Stimulated activated CD8-positive, alpha-beta memory T cell treated with anti-CD3 and anti-CD28 coated beads, Interleukin-15, amount 100 ng/mL, for 48 hours (primary cell): ENCODE measurements around the gene VPS37B.
"Not testable (repeated sequence)": the region's sequence is repeated elsewhere in the genome, so short reads cannot be mapped to it uniquely, and the experiment has no call there.

Experiments
- DNase-seq, 2 donors: peaks; one replicate each; pipeline ENCODE4 v3.0.0-alpha.2; 2020; ENCODE audit warnings: low read depth in 2 of 2

Gene VPS37B

GRCh38 chr12:122908915-122909314 lies 13.0 kb upstream of the VPS37B start:
- no peak for DNase-seq

- not testable (repeated sequence) for DNase-seq
Measured at GRCh38 chr12:122905258-122905657, 9.3 kb upstream of the VPS37B start.

GRCh38 chr12:122903693-122904034 lies 7.7 kb upstream of the VPS37B start:
- no peak for DNase-seq

GRCh38 chr12:122902854-122903692 lies 7.1 kb upstream of the VPS37B start:
- DNase-seq, result no peak

GRCh38 chr12:122899887-122900286 lies 4.0 kb upstream of the VPS37B start:
- DNase-seq, result no peak

- no peak for DNase-seq
Measured at GRCh38 chr12:122896662-122897061, 738 bp upstream of the VPS37B start.

- no peak for DNase-seq
Measured at GRCh38 chr12:122895320-122895703, 612 bp downstream of the VPS37B start.

GRCh38 chr12:122894193-122895121 lies 1.5 kb downstream of the VPS37B start:
- no peak for DNase-seq

- no peak for DNase-seq
Measured at GRCh38 chr12:122893208-122894153, 2.4 kb downstream of the VPS37B start.

- DNase-seq, result not testable (repeated sequence)
Measured at GRCh38 chr12:122892724-122893123, 3.2 kb downstream of the VPS37B start.

- no peak for DNase-seq
Measured at GRCh38 chr12:122891661-122892525, 4.0 kb downstream of the VPS37B start.

GRCh38 chr12:122889761-122890520 lies 6.0 kb downstream of the VPS37B start:
- DNase-seq, result no peak

- DNase-seq, result no peak
Measured at GRCh38 chr12:122888232-122888752, 7.6 kb downstream of the VPS37B start.

GRCh38 chr12:122887819-122888212 lies 8.1 kb downstream of the VPS37B start:
- no peak for DNase-seq

GRCh38 chr12:122886851-122887818 lies 8.8 kb downstream of the VPS37B start:
- peak; percentile 56 to 57 for DNase-seq

GRCh38 chr12:122886161-122886560 lies 9.8 kb downstream of the VPS37B start:
- no peak for DNase-seq

GRCh38 chr12:122884860-122885259 lies 11.1 kb downstream of the VPS37B start:
- no peak for DNase-seq

- DNase-seq, result no peak
Measured at GRCh38 chr12:122884091-122884826, 11.7 kb downstream of the VPS37B start.
